ENCODE results near the gene ARL17B. TPM values are rescaled to one million over a fixed set of nuclear protein-coding genes. Genes with fewer than 3 reads are reported as not detected.

ARL17B gene
- total RNA-seq, 1 experiment from 2014 or later = 20.9 TPM

DNA sequence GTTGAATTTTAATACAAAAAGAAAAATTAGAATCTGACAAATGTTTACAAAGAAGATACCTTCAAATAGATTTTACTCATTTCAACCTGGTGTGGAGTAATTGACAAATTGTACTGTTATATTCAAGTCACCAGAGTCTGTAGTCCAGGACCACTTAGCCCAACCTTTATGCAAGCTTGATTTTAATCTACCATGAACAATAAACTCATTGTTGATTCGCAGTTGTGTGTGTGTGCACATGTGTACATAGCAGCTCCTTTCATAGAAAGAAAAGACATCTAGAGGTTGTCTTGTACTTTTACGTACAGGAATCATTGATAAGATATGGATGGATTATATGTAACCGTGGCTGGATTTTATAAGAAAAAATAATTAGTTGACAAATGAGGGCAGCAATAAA lies 87.3 kb downstream of the ARL17B start:
- ATAC-seq (no peak), DNase-seq (ENCODE audit: low read depth, low spot score) (no peak)
- no peak overlapping the region for H3K9ac ChIP-seq (ENCODE audit: low read length)
- H3K36me3 ChIP-seq (ENCODE audit: control insufficient read depth in 1 of 2, insufficient read depth in 2 of 2, low read length in 2 of 2) = no peaks in the 10 kb centered on the region
- no peaks in the 10 kb centered on the region for H3K27me3 ChIP-seq (ENCODE audit: insufficient read depth, low read length)
- no peak overlapping the region for H3K27ac ChIP-seq (ENCODE audit: low read depth, low read length)
- 0 out of 4 replicates have a peak, but pooled peaks cover 0 to under 1% of the 10 kb centered on the region in 2 experiments for H3K4me1 ChIP-seq (ENCODE audit: control insufficient read depth in 1 of 2, insufficient read depth in 2 of 2, low read length in 2 of 2)
- no peaks in the 10 kb centered on the region for H3K9me3 ChIP-seq (ENCODE audit: control insufficient read depth in 1 of 2, insufficient read depth in 1 of 2, low read depth in 1 of 2, low read length in 2 of 2)
- H4K20me1 ChIP-seq (ENCODE audit: insufficient read depth) = no peaks in the 10 kb centered on the region
- no peaks in the 10 kb centered on the region for H3K79me2 ChIP-seq (ENCODE audit: insufficient read depth, low read length)
- H3K4me2 ChIP-seq (ENCODE audit: low read length) = no peak overlapping the region
- H3K4me3 ChIP-seq (replicated peaks in 1 of 2; ENCODE audit: low read depth in 1 of 2, low read length in 2 of 2) = no peak overlapping the region
- ChIA-PET POLR2A (no interaction called here), RAD21 (ENCODE audit: low non-redundant PET in 1 of 2, low total read pairs in 2 of 2, uncharacterized antibody in 2 of 2, unreplicated experiment in 2 of 2) (no interaction called here), CTCF (no interaction called here)
- TF ChIP-seq POLR2AphosphoS5 (IDR thresholded peaks at IDR 0.05; ENCODE audit: low read depth, low read length) (no peak), SRF (IDR thresholded peaks at IDR 0.05; ENCODE audit: low read depth) (no peak), ZFX (IDR thresholded peaks at IDR 0.05) (no peak), SIN3A (IDR thresholded peaks at IDR 0.05; ENCODE audit: low read depth) (no peak), EZH2 (IDR thresholded peaks at IDR 0.05) (no peak), EGR1 (IDR thresholded peaks at IDR 0.05; ENCODE audit: low read depth) (no peak), TCF7L2 (IDR thresholded peaks at IDR 0.05; ENCODE audit: borderline replicate concordance, extremely low read depth, insufficient read depth, insufficient read length) (no peak), POLR2A (IDR thresholded peaks at IDR 0.05; ENCODE audit: borderline replicate concordance, extremely low read depth, insufficient read depth, insufficient read length) (no peak), ZBTB33 (IDR thresholded peaks at IDR 0.05; ENCODE audit: extremely low read depth, insufficient replicate concordance, low read length) (no peak), REST (IDR thresholded peaks at IDR 0.05; ENCODE audit: low read depth) (no peak), ELF1 (IDR thresholded peaks at IDR 0.05; ENCODE audit: borderline replicate concordance, low read depth) (no peak)
- TF ChIP-seq, protein P1, sequence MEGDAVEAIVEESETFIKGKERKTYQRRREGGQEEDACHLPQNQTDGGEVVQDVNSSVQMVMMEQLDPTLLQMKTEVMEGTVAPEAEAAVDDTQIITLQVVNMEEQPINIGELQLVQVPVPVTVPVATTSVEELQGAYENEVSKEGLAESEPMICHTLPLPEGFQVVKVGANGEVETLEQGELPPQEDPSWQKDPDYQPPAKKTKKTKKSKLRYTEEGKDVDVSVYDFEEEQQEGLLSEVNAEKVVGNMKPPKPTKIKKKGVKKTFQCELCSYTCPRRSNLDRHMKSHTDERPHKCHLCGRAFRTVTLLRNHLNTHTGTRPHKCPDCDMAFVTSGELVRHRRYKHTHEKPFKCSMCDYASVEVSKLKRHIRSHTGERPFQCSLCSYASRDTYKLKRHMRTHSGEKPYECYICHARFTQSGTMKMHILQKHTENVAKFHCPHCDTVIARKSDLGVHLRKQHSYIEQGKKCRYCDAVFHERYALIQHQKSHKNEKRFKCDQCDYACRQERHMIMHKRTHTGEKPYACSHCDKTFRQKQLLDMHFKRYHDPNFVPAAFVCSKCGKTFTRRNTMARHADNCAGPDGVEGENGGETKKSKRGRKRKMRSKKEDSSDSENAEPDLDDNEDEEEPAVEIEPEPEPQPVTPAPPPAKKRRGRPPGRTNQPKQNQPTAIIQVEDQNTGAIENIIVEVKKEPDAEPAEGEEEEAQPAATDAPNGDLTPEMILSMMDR (IDR thresholded peaks at IDR 0.05 in 2 of 3, conservative IDR thresholded peaks at IDR 0.05 in 1 of 3; ENCODE audit: borderline replicate concordance in 1 of 3, insufficient read depth in 1 of 3, low read depth in 2 of 3, low read length in 2 of 3) = no peak
- TF ChIP-seq, protein P2, sequence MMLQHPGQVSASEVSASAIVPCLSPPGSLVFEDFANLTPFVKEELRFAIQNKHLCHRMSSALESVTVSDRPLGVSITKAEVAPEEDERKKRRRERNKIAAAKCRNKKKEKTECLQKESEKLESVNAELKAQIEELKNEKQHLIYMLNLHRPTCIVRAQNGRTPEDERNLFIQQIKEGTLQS (IDR thresholded peaks at IDR 0.05) = no peak
- H2AFZ ChIP-seq (ENCODE audit: low read depth, low read length, poor library complexity, severe bottlenecking) = no peak overlapping the region
- no peaks in the 10 kb centered on the region for H3K9me2 ChIP-seq (ENCODE audit: insufficient read depth)
- no TSS peak for BruUV-seq (replicated peaks)
- intact Hi-C loops (cut with micrococcal nuclease) = no loop called here
